Measurements from ENCODE around the gene CEP70. TPM values are rescaled to one million over a fixed set of nuclear protein-coding genes. Genes with fewer than 3 reads are reported as not detected.

Gene CEP70
- total RNA-seq, 1 experiment from 2014 or later = 32.6 TPM

- H3K27me3 Mint-ChIP-seq (ENCODE audit: low read depth) = no peaks in the 10 kb centered on the region; the same call in 1 of the 2 replicates
- peaks cover 12% of the 10 kb centered on the region in 2 experiments for H3K4me1 Mint-ChIP-seq
- H4K91ac ChIP-seq (ENCODE audit: insufficient read length, low read depth, low read length) = no peak overlapping the region
- no peak overlapping the region for H4K8ac ChIP-seq (replicated peaks; ENCODE audit: insufficient read length, low read depth, low read length)
- H3K36me3 Mint-ChIP-seq (ENCODE audit: insufficient read depth in 1 of 3, low read depth in 3 of 3) = peaks cover 2 to 31% (median 21%) of the 10 kb centered on the region in 3 experiments; a peak in 6 of 7 replicates
- no peak overlapping the region for H3K27ac ChIP-seq (ENCODE audit: insufficient read length, low read depth, low read length)
- no peak overlapping the region for H3K23ac ChIP-seq (ENCODE audit: insufficient read length, low read depth, low read length)
- no peak overlapping the region for H3K56ac ChIP-seq (ENCODE audit: insufficient read length, low read depth, low read length)
- H2BK15ac ChIP-seq (ENCODE audit: low read depth, low read length) = no peak overlapping the region
- no peak overlapping the region for H2AFZ ChIP-seq (ENCODE audit: low read length)
- no peaks in the 10 kb centered on the region for H3K79me1 ChIP-seq (ENCODE audit: insufficient read depth, low read depth, low read length, poor library complexity, severe bottlenecking)
- TF ChIP-seq, protein P1, sequence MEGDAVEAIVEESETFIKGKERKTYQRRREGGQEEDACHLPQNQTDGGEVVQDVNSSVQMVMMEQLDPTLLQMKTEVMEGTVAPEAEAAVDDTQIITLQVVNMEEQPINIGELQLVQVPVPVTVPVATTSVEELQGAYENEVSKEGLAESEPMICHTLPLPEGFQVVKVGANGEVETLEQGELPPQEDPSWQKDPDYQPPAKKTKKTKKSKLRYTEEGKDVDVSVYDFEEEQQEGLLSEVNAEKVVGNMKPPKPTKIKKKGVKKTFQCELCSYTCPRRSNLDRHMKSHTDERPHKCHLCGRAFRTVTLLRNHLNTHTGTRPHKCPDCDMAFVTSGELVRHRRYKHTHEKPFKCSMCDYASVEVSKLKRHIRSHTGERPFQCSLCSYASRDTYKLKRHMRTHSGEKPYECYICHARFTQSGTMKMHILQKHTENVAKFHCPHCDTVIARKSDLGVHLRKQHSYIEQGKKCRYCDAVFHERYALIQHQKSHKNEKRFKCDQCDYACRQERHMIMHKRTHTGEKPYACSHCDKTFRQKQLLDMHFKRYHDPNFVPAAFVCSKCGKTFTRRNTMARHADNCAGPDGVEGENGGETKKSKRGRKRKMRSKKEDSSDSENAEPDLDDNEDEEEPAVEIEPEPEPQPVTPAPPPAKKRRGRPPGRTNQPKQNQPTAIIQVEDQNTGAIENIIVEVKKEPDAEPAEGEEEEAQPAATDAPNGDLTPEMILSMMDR (conservative IDR thresholded peaks at IDR 0.05) = no peak
- H2AK5ac ChIP-seq (ENCODE audit: insufficient read length, low read length) = no peak overlapping the region
- no peak overlapping the region for H3K14ac ChIP-seq (ENCODE audit: insufficient read depth, low read length)
- H4K5ac ChIP-seq (ENCODE audit: insufficient read length, low read depth, low read length) = no peak overlapping the region
- no peak overlapping the region for H2BK20ac ChIP-seq (ENCODE audit: low read depth, low read length, poor library complexity, severe bottlenecking)
- no CpG with 5 or more reads among the region's 3 CpGs for WGBS (ENCODE audit: extremely low coverage, insufficient read length, low lambda C conversion rate)
- no peak overlapping the region for H3K4me3 Mint-ChIP-seq
- no peak overlapping the region for H2BK120ac ChIP-seq (ENCODE audit: low read depth, low read length, poor library complexity, severe bottlenecking)
- no peak overlapping the region for H3K9ac ChIP-seq (ENCODE audit: extremely low read depth, insufficient read length, low read length)
- no peaks in the 10 kb centered on the region for H3K79me2 ChIP-seq (ENCODE audit: insufficient read depth, low read length)
- H3K4me1 ChIP-seq (ENCODE audit: insufficient read depth, low read length) = peaks cover 6% of the 10 kb centered on the region; the same call in 1 of the 2 replicates
- H3K27ac Mint-ChIP-seq = no peak overlapping the region
- H3K4me2 ChIP-seq (ENCODE audit: insufficient read depth, insufficient read length, low read length) = no peak overlapping the region
- no peaks in the 10 kb centered on the region for H3K9me3 ChIP-seq (ENCODE audit: control insufficient read depth, low read depth, low read length)
- H3T11ph ChIP-seq (ENCODE audit: low read length) = no peak overlapping the region
- no peaks in the 10 kb centered on the region for H3K23me2 ChIP-seq (ENCODE audit: insufficient read length, low read depth, low read length, poor library complexity, severe bottlenecking)
- peaks cover 11 to 20% of the 10 kb centered on the region in 2 experiments for H3K9me3 Mint-ChIP-seq
- H3K27me3 ChIP-seq (ENCODE audit: insufficient read depth, low read length) = no peaks in the 10 kb centered on the region
- DNase-seq = no peak
- H3K18ac ChIP-seq (ENCODE audit: insufficient read length, low read depth, low read length) = no peak overlapping the region
- H2BK12ac ChIP-seq (ENCODE audit: insufficient read length, low read depth, low read length) = no peak overlapping the region
- no peak overlapping the region for H2BK5ac ChIP-seq (ENCODE audit: insufficient read length, low read length)
- H3K4ac ChIP-seq (ENCODE audit: low read depth, low read length) = no peak overlapping the region
- H4K20me1 ChIP-seq (ENCODE audit: control insufficient read depth, insufficient read depth, insufficient read length) = no peaks in the 10 kb centered on the region
These were observed 100.1 kb downstream of the CEP70 start for GRCh38 chr3:138493804-138494606.

Data from H9 (cell line).